CD4-positive, alpha-beta memory T cell (primary cell): ENCODE data around the gene ZNF24. TPM values are rescaled to one million over a fixed set of nuclear protein-coding genes. Genes with fewer than 3 reads are reported as not detected.

ENCODE experiments used
- CTCF ChIA-PET: fragments of 350-600 bp; sonication (Branson Sonifier 250); formaldehyde crosslinking; loops from one replicate; lab custom pipeline; 2021; ENCODE audit warnings: inconsistent platforms; ENCODE audit not compliant: partially characterized antibody; lab: Charles Lee
- POLR2A ChIA-PET: fragments of 350-600 bp; sonication (Branson Sonifier 250); formaldehyde crosslinking; loops from one replicate; lab custom pipeline; 2021; ENCODE audit not compliant: partially characterized antibody; lab: Charles Lee
- DNase-seq, 5 donors: peaks; one replicate each; pipeline versions ENCODE4 v3.0.0 to v3.0.0-alpha.2; 2020 to 2022; ENCODE audit warnings: mixed read lengths in 1 of 5
- H3K27ac ChIP-seq: one replicate; pipeline ENCODE4 v1.7.0; 2013; ENCODE audit warnings: low read depth, low read length
- H3K27me3 ChIP-seq: 2 replicates; pipeline ENCODE4 v1.7.0; 2013; ENCODE audit warnings: mild to moderate bottlenecking, low read length, moderate library complexity; ENCODE audit not compliant: insufficient read depth
- H3K36me3 ChIP-seq: 2 replicates; pipeline ENCODE4 v1.7.0; 2013; ENCODE audit warnings: mild to moderate bottlenecking, low read length, moderate library complexity; ENCODE audit not compliant: insufficient read depth
- H3K4me1 ChIP-seq: 2 replicates; pipeline ENCODE4 v1.7.0; 2013; ENCODE audit warnings: mild to moderate bottlenecking, low read length, moderate library complexity; ENCODE audit not compliant: insufficient read depth
- H3K4me3 ChIP-seq, 2 donors: one replicate each; pipeline ENCODE4 v1.7.0; 2013; ENCODE audit warnings: low read length in 2 of 2, mild to moderate bottlenecking in 1 of 2
- H3K9me3 ChIP-seq, 2 donors: one replicate each; pipeline ENCODE4 v1.7.0; 2013; ENCODE audit warnings: low read length in 2 of 2, control low read depth in 1 of 2; ENCODE audit not compliant: control insufficient read depth in 1 of 2
- H3K27ac Mint-ChIP-seq, 7 donors: one replicate each; pipeline ENCODE4 v1.8.0; 2020 to 2021; ENCODE audit warnings: mixed read lengths in 7 of 7, mild to moderate bottlenecking in 6 of 7, inconsistent platforms in 3 of 7, moderate library complexity in 3 of 7
- H3K27me3 Mint-ChIP-seq, 2 donors: one replicate each; pipeline ENCODE4 v1.8.0; 2020 to 2021; ENCODE audit warnings: mixed read lengths in 2 of 2
- H3K36me3 Mint-ChIP-seq, 2 donors: one replicate each; pipeline ENCODE4 v1.8.0; 2020 to 2021; ENCODE audit warnings: mixed read lengths in 2 of 2, inconsistent platforms in 1 of 2, mild to moderate bottlenecking in 1 of 2
- H3K4me1 Mint-ChIP-seq, 4 donors: one replicate each; pipeline ENCODE4 v1.8.0; 2020 to 2021; ENCODE audit warnings: mixed read lengths in 4 of 4, mild to moderate bottlenecking in 1 of 4
- H3K4me3 Mint-ChIP-seq, 8 donors: one replicate each; pipeline ENCODE4 v1.8.0; 2020 to 2021; ENCODE audit warnings: mixed read lengths in 8 of 8, mild to moderate bottlenecking in 7 of 8, moderate library complexity in 6 of 8, inconsistent platforms in 3 of 8
- H3K9me3 Mint-ChIP-seq, 8 donors: one replicate each; pipeline ENCODE4 v1.8.0; 2020 to 2021; ENCODE audit warnings: mixed read lengths in 8 of 8, mild to moderate bottlenecking in 5 of 8, inconsistent platforms in 3 of 8, moderate library complexity in 1 of 8
- intact Hi-C: fragments of 100-400 bp; cut with micrococcal nuclease; formaldehyde crosslinking; loops from one replicate; pipeline ENCODE4 v1.15.1; 2023
- polyA plus RNA-seq, 2 donors: library from polyadenylated mRNA; unstranded; fragments of 300-500 nt; fragmentation: Illumina TruSeq; gene quantifications; one replicate each; pipeline ENCODE4 v1.2.3, GENCODE V29; 2021
- total RNA-seq, 2 experiments: library from RNA; stranded (reverse); gene quantifications; one replicate each; pipeline ENCODE4 v1.2.3, GENCODE V29; 2021

Gene ZNF24
- total and polyA plus RNA-seq, 4 experiments from 2014 or later, result 67.9 to 90.5 (median 82.6) TPM

DNA sequence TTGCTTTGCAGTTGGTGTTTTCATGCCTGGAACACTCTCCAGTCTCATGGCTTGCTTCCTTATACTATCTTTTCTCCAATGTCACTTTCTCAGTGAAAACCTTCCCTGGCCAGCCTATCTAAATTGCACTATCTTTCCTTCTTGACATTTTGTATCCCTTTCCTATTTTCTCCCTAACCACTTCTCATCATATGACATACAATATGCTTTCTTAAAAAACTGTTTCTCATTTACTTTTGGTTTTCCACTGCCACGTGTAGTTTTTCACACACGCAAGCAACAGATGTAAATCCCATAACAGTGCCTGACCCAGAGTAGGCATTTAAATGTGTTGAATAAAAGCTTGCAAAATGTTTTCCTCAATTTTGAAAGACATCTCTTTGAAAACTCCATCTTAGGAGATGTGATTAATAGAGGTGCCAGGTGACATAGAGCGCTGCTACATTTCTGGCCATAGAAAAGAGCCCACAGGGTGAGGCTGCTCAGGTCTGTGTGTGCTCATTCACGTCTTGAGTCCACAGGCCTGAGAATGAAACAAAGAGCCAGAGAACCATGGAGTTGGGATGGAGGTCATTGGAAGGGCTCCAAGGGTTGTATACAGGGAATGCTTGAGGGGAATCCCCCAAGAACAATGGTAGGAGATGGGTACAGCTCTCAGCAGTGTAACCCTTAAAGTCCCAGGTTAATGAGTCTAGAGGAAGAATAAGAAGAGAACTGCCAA, 12.7 kb downstream of the ZNF24 start:
- intact Hi-C loops, result no loop called here
- Mint-ChIP-seq H3K27ac (no peak overlapping the region), H3K4me1 (peaks cover 3 to 11% (median 9%) of the 10 kb centered on the region in 4 donors), H3K9me3 (peaks cover 0 to 3% (median 0%) of the 10 kb centered on the region in 8 donors), H3K36me3 (peaks cover 39 to 47% of the 10 kb centered on the region in 2 donors), H3K27me3 (no peaks in the 10 kb centered on the region), H3K4me3 (no peak overlapping the region)
- no peaks in the 10 kb centered on the region for H3K4me1 ChIP-seq
- H3K4me3 ChIP-seq, result no peak overlapping the region
- H3K9me3 ChIP-seq, result no peaks in the 10 kb centered on the region
- no peaks in the 10 kb centered on the region for H3K27me3 ChIP-seq
- peaks cover 26% of the 10 kb centered on the region for H3K36me3 ChIP-seq
- no peak for DNase-seq
- POLR2A ChIA-PET, result no interaction called here
- CTCF ChIA-PET, result no interaction called here
- H3K27ac ChIP-seq, result no peak overlapping the region

DNA sequence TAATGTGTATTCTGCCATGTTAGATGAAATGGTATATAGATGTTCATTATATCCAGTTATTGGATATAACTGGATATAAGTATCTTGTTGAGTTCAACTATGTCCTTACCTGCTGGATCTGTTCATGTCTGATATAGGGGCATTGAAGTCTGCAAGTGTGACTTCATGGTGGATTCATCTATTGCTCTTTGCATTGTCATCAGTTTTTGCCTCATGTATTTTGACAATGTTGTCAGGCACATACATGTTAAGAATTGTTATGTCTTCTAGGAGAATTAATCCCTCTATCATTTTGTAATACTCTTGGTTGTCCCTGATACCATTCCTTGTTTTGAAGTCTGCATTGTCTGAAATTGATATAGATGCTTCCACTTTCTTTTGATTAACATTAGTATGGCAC, 15.4 kb downstream of the ZNF24 start:
- ChIA-PET POLR2A (no interaction called here), CTCF (no interaction called here)
- peaks cover 6% of the 10 kb centered on the region for H3K36me3 ChIP-seq
- no peak for DNase-seq
- no peak overlapping the region for H3K27ac Mint-ChIP-seq
- no peaks in the 10 kb centered on the region for H3K27me3 ChIP-seq
- intact Hi-C loops, result no loop called here
- no peaks in the 10 kb centered on the region for H3K9me3 ChIP-seq
- peaks cover 0 to 3% (median 0%) of the 10 kb centered on the region in 8 donors for H3K9me3 Mint-ChIP-seq
- no peaks in the 10 kb centered on the region for H3K4me1 ChIP-seq
- peaks cover 15 to 21% of the 10 kb centered on the region in 2 donors for H3K36me3 Mint-ChIP-seq
- H3K4me1 Mint-ChIP-seq, result peaks cover 0 to 7% (median 1%) of the 10 kb centered on the region in 4 donors
- H3K27ac ChIP-seq, result no peak overlapping the region
- no peak overlapping the region for H3K4me3 ChIP-seq
- H3K27me3 Mint-ChIP-seq, result no peaks in the 10 kb centered on the region
- H3K4me3 Mint-ChIP-seq, result no peak overlapping the region

DNA sequence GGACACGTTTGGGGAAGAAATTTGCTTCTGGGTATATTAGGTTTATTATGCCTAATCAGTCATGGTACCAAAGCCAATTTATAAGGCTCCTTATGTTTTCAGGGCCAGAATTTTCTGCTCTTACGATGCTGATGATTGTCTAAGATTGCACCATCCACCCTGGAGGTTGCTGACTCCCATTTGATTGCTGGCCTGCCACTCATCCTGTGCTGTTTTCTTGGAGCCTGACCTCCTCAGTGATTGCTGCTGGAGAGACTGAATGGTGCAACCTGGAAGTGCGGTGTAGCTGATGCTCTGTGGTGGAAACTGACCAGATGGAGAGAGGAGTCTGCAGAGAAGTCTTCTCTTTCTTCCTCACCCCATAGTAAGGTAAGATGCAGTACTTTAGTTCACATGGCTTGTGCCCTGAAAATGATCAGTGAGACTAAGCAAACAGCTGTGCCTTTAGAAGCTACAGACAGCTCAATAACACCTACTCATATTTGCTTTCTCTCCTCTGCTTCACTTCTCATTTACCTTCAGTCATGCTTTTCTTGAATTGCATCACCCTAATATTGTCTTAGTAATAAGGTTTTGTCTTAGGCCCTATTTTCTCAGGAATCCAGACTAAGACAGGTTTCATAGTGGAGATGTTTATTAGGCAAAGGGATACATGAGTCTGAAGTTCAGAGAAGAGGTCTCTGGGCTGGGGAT, 17.4 kb downstream of the ZNF24 start:
- Histone ChIP-seq H3K27me3 (no peaks in the 10 kb centered on the region), H3K36me3 (no peaks in the 10 kb centered on the region), H3K4me3 (no peak overlapping the region), H3K4me1 (no peaks in the 10 kb centered on the region), H3K9me3 (no peaks in the 10 kb centered on the region), H3K27ac (no peak overlapping the region)
- peak overlapping the region in 1 of 7 donors; percentile 36 for H3K27ac Mint-ChIP-seq
- H3K36me3 Mint-ChIP-seq, result peaks cover 0 to 5% of the 10 kb centered on the region in 2 donors
- peaks cover 0 to 3% (median 0%) of the 10 kb centered on the region in 8 donors for H3K9me3 Mint-ChIP-seq
- no peak for DNase-seq
- POLR2A ChIA-PET, result no interaction called here
- no peaks in the 10 kb centered on the region for H3K4me1 Mint-ChIP-seq
- H3K27me3 Mint-ChIP-seq, result no peaks in the 10 kb centered on the region
- H3K4me3 Mint-ChIP-seq, result no peak overlapping the region
- intact Hi-C loops, result no loop called here
- CTCF ChIA-PET, result no interaction called here

DNA sequence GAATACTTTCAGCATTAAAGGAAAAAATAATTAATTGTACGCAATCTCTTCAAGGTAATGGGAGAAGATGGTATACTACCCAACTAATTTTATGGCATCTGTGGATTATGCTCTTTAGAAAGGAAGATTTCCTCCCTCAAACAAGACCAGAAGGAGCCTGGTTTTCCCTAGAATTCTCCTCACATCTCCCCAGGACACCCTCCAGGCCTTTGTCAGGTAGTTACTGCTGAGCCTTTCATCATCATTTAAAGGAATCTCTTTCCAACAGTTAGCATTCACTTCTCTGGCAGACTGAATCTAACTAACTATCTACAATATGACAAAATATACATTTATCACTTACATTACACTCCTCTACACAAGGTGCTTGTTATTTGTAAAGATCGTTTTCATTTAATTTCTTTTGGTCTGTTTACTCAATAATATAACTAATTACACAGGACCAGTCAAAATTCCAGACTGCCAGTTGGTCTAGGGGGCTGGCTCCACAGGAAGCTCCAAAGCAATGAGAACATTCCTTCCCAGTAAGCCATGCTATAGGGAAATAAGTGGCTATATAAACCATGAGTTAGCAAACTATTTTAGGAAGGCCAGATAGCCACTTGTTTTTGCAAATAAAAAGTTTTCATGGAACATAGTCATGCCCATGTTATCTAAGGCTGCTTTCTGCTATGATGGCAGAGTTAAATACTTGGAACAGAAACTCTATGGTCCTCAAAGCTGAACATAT, 19.1 kb downstream of the ZNF24 start:
- H3K4me1 ChIP-seq, result no peaks in the 10 kb centered on the region
- intact Hi-C loops, result no loop called here
- H3K9me3 Mint-ChIP-seq, result peaks cover 0 to 3% (median 0%) of the 10 kb centered on the region in 8 donors
- H3K27me3 ChIP-seq, result no peaks in the 10 kb centered on the region
- CTCF ChIA-PET, result interaction anchor here (1.5 kb wide), 1 partner anchor 9 kb away, joined by 4 read pairs; no protein-coding TSS in a partner anchor
- no peaks in the 10 kb centered on the region for H3K4me1 Mint-ChIP-seq
- no peak overlapping the region for H3K4me3 Mint-ChIP-seq
- H3K27ac Mint-ChIP-seq, result no peak overlapping the region
- POLR2A ChIA-PET, result no interaction called here
- H3K9me3 ChIP-seq, result no peaks in the 10 kb centered on the region
- H3K27me3 Mint-ChIP-seq, result no peaks in the 10 kb centered on the region
- H3K36me3 Mint-ChIP-seq, result peaks cover 0 to 5% of the 10 kb centered on the region in 2 donors
- no peak for DNase-seq
- no peak overlapping the region for H3K27ac ChIP-seq
- H3K36me3 ChIP-seq, result no peaks in the 10 kb centered on the region
- H3K4me3 ChIP-seq, result no peak overlapping the region

DNA sequence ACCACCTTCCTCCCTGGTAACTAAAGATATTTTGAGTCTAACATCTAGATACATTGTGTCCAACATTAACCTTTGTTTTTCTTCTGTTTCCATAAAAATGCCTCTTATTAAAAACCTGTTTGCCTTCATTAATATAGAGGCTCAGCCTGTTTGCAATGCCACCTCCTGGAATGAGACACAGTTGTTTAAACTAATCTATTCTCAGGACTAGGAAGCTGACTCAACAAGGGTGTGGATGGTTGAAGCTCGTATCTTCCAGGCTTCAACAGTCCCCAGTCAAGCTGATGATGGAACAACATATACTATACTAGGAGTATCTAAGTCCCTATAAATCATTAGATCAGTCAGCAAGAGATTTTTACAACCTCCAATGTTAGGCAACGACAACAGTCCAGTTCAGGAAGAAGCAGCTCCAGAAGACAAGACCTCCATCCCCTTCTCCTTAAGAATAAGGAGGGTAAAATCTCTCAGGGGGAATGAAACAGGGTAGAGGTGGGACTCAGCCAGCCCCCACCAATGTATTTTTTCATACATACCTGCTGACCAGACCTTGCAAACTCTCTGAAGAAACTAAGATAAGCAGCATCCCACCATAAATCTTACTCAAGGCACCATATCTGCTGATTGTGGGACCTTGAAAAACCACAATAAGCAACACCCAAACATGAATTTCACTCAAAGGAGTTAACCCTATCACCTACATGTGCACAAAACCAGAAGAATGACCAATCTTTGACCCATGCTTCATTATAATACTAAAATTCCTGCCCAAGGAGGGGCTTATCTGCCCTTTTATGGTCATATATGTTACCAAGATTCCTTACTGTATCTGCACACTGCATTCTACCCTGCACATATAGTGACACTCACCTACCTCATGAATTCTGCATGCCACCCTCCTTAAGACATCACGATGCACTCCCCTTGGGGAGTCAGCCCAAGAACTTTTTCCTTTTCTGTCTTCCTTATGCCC, 21.4 kb downstream of the ZNF24 start:
- H3K4me3 Mint-ChIP-seq, result no peak overlapping the region
- DNase-seq, result no peak
- Histone ChIP-seq H3K9me3 (no peaks in the 10 kb centered on the region), H3K27me3 (no peaks in the 10 kb centered on the region), H3K4me1 (no peaks in the 10 kb centered on the region), H3K36me3 (no peaks in the 10 kb centered on the region), H3K27ac (no peak overlapping the region), H3K4me3 (no peak overlapping the region)
- no peaks in the 10 kb centered on the region for H3K36me3 Mint-ChIP-seq
- H3K9me3 Mint-ChIP-seq, result no peaks in the 10 kb centered on the region
- ChIA-PET CTCF (interaction anchor here (0.6 kb wide), 1 partner anchor 9 kb away, joined by 3 read pairs; no protein-coding TSS in a partner anchor), POLR2A (no interaction called here)
- H3K27me3 Mint-ChIP-seq, result no peaks in the 10 kb centered on the region
- intact Hi-C loops, result no loop called here
- peak overlapping the region in 1 of 7 donors; percentile 14 for H3K27ac Mint-ChIP-seq
- peaks cover 0 to 1% (median 0%) of the 10 kb centered on the region in 4 donors for H3K4me1 Mint-ChIP-seq

DNA sequence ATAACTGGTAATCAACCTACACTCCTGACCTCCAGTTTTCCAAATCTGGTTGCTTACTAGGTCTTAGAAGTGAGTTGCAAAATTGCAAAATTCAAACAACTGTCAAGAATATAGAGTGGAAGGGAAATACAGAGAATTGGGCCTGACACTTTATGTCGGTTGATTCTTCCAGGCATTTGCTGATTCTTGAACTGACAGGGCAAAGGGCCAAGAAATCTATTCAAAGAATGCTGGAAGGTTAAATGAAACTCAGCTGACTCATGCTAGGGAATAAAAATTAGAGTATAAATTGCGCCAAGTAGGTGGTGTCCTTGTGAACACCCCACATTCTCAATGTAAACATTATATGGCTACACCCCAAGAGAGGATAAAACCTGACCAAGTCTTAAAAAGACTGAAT, 32.7 kb downstream of the ZNF24 start:
- H3K36me3 Mint-ChIP-seq, result peaks cover 35 to 42% of the 10 kb centered on the region in 2 donors

More for the DNA sequence above, 32.7 kb downstream of the ZNF24 start:
- Histone ChIP-seq H3K4me1 (no peaks in the 10 kb centered on the region), H3K9me3 (peaks cover 22 to 34% of the 10 kb centered on the region in 2 donors), H3K27me3 (no peaks in the 10 kb centered on the region), H3K27ac (no peak overlapping the region), H3K36me3 (peaks cover 11% of the 10 kb centered on the region), H3K4me3 (no peak overlapping the region)
- ChIA-PET CTCF (interaction anchor here (1.3 kb wide), 1 partner anchor 11 kb away, joined by 3 read pairs; no protein-coding TSS in a partner anchor), POLR2A (no interaction called here)
- no peak overlapping the region for H3K27ac Mint-ChIP-seq
- intact Hi-C loops, result no loop called here
- H3K4me3 Mint-ChIP-seq, result peak overlapping the region in 1 of 8 donors; percentile 31
- H3K4me1 Mint-ChIP-seq, result no peaks in the 10 kb centered on the region
- H3K27me3 Mint-ChIP-seq, result no peaks in the 10 kb centered on the region
- peaks cover 2 to 83% (median 78%) of the 10 kb centered on the region in 8 donors for H3K9me3 Mint-ChIP-seq
- no peak for DNase-seq
